ENCODE measurements around the gene C3orf70. TPM values are rescaled to one million over a fixed set of nuclear protein-coding genes. Genes with fewer than 3 reads are reported as not detected.

Gene C3orf70, protein sequence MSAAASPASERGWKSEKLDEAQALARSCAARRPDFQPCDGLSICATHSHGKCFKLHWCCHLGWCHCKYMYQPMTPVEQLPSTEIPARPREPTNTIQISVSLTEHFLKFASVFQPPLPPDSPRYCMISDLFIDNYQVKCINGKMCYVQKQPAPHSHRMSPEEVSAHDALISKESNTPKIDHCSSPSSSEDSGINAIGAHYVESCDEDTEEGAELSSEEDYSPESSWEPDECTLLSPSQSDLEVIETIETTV
- total RNA-seq = under 0.01 TPM in 1 of 2 replicates, not detected in the other

DNA sequence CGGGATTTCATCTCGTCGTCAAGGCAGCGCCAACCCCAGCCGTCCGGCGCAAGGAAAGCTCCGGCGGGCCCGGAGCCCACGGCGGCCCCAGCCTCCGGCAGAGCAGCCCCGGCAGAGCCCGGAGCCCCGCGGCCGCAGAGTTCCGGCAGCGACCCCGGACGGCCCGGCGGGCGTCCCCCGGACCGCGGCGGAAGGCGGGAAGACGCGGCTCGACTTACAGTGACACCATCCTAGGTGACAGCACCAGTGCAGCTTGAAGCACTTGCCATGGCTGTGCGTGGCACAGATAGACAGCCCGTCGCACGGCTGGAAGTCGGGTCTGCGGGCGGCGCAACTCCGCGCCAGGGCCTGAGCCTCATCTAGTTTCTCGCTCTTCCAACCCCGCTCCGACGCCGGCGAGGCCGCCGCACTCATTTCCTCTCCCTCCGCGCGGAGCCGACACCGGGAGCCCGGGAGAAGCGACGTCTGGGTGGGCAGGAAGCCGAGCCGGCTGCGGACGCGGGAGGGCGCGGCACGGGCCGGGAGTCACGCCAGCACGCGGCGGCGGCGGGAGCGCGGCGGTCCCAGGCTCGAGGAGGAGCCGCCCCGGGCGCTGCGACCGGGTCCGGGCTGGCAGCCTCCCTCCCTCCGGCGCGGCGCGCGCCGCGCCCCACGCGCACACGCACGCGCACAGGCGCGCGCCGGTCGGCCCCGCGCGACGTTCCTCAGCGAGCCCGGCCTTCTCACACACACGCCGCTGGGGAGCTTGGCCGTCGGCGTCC lies at the start of gene C3orf70:
TSS of gene C3orf70 (minus strand) at position 651 of the 761 bp plus-strand sequence. CDS start at position 414, 237 bp downstream.

Other genes with a start within 250 kb of the C3orf70 start
- gene EHHADH, start 101.0 kb upstream of the C3orf70 start, total RNA-seq = 2.8 and 8.0 TPM in 2 replicates
- 15.3 and 24.3 TPM in 2 replicates for gene MAP3K13, start 210.1 kb upstream of the C3orf70 start, total RNA-seq

Data from tracheal epithelial cell (primary cell).